ENCODE results near the gene TANK. TPM values are rescaled to one million over a fixed set of nuclear protein-coding genes. Genes with fewer than 3 reads are reported as not detected.

The TANK gene
- total and polyA plus RNA-seq, 2 experiments from 2014 or later: 27.7 to 35.4 TPM

GRCh38 chr2:161234627-161235026, 74.4 kb downstream of the TANK start (continued):
- TF ChIP-seq ZNF462 (CRISPR knock-in tag; IDR thresholded peaks at IDR 0.05) (no peak), ZNF114 (CRISPR knock-in tag; IDR thresholded peaks at IDR 0.05) (no peak), CREB1 (CRISPR knock-in tag; IDR thresholded peaks at IDR 0.05; ENCODE audit: low read depth) (no peak)

GRCh38 chr2:161237392-161238264, 77.4 kb downstream of the TANK start:
- peaks cover 56% of the 10 kb centered on the region for H3K27me3 Mint-ChIP-seq (ENCODE audit: insufficient read depth, low read depth, poor library complexity)
- peaks cover 6% of the 10 kb centered on the region; the same call in 1 of the 2 replicates for H4K20me1 ChIP-seq (replicated peaks; ENCODE audit: insufficient read depth)
- peak overlapping the region; percentile 65 for H3K4me3 ChIP-seq
- H3K27ac Mint-ChIP-seq: no peak overlapping the region
- DNase-seq (ENCODE audit: low spot score) (peak; percentile 73), ATAC-seq (peak; percentile 77)
- TF ChIP-seq REST (IDR thresholded peaks at IDR 0.05; ENCODE audit: unreplicated experiment) (no peak), CREB1 (CRISPR knock-in tag; IDR thresholded peaks at IDR 0.05; ENCODE audit: low read depth) (no peak), JUNB (IDR thresholded peaks at IDR 0.05; ENCODE audit: unreplicated experiment) (no peak), STAT1 (IDR thresholded peaks at IDR 0.05; ENCODE audit: unreplicated experiment) (no peak), ETS1 (IDR thresholded peaks at IDR 0.05) (no peak), EZH2 (IDR thresholded peaks at IDR 0.05; ENCODE audit: low read depth, unreplicated experiment) (peak; percentile 39), CTCF (conservative IDR thresholded peaks at IDR 0.05; ENCODE audit: low read depth in 2 of 2) (no peak), ZNF331 (CRISPR knock-in tag; IDR thresholded peaks at IDR 0.05; ENCODE audit: low read depth) (no peak)
- H3K9me2 ChIP-seq (ENCODE audit: insufficient read depth): no peaks in the 10 kb centered on the region
- H3K27me3 ChIP-seq (ENCODE audit: insufficient read depth): peaks cover 71% of the 10 kb centered on the region
- no peaks in the 10 kb centered on the region for H3K36me3 ChIP-seq (ENCODE audit: insufficient read depth)
- H3K9me3 Mint-ChIP-seq: no peaks in the 10 kb centered on the region
- no peaks in the 10 kb centered on the region for H3K79me2 ChIP-seq (replicated peaks; ENCODE audit: insufficient read depth)
- H3K4me1 ChIP-seq (ENCODE audit: insufficient read depth): peaks cover 5% of the 10 kb centered on the region; the same call in 1 of the 2 replicates
- H3K27ac ChIP-seq (ENCODE audit: low read depth): no peak overlapping the region
- H3K4me3 Mint-ChIP-seq: peak overlapping the region; percentile 92
- H2AFZ ChIP-seq: 0 out of 2 replicates have a peak overlapping the region, but pooled peaks have one; percentile 12
- H3K36me3 Mint-ChIP-seq (ENCODE audit: low read depth): no peaks in the 10 kb centered on the region
- H3K4me1 Mint-ChIP-seq: peaks cover 11% of the 10 kb centered on the region
- peak overlapping the region; percentile 90 for H3K4me2 ChIP-seq
- H3F3A ChIP-seq (replicated peaks; ENCODE audit: low read depth): no peaks in the 10 kb centered on the region
